KMS-11 (cell line): Measurements from ENCODE around the gene GTSE1.

ENCODE experiments used
- H2AFZ ChIP-seq: fragments of 200-600 bp; sonication (generic); 2 replicates; pipeline ENCODE4 v1.6.1; 2016; ENCODE audit warnings: antibody characterized with exemption, mixed run types, low read depth
- H3K27ac ChIP-seq: fragments of 200-600 bp; sonication (generic); 2 replicates; pipeline ENCODE4 v1.6.1; 2016; ENCODE audit warnings: mild to moderate bottlenecking, mixed run types
- H3K27me3 ChIP-seq: fragments of 200-600 bp; sonication (generic); 2 replicates; pipeline ENCODE4 v1.6.1; 2017; ENCODE audit warnings: mild to moderate bottlenecking, low read depth, mixed run types, moderate library complexity; ENCODE audit not compliant: insufficient read depth
- H3K36me3 ChIP-seq: fragments of 200-600 bp; sonication (generic); 2 replicates; pipeline ENCODE4 v1.6.1; 2017; ENCODE audit warnings: mild to moderate bottlenecking, mixed run types; ENCODE audit not compliant: insufficient read depth
- H3K4me1 ChIP-seq: fragments of 200-600 bp; sonication (generic); 2 replicates; pipeline ENCODE4 v1.6.1; 2016; ENCODE audit warnings: mild to moderate bottlenecking, low read depth, mixed run types; ENCODE audit not compliant: poor library complexity, severe bottlenecking
- H3K4me2 ChIP-seq: fragments of 200-600 bp; sonication (generic); 2 replicates; pipeline ENCODE4 v1.7.0; 2016; ENCODE audit warnings: mild to moderate bottlenecking, mixed run types
- H3K4me3 ChIP-seq: fragments of 200-600 bp; sonication (generic); IDR thresholded peaks from 2 replicates; pipeline ENCODE4 v1.6.1; 2017; ENCODE audit warnings: low read depth, low read length, mixed read lengths; ENCODE audit not compliant: insufficient read depth
- H3K79me2 ChIP-seq: fragments of 200-600 bp; sonication (generic); 2 replicates; pipeline ENCODE4 v1.6.1; 2016; ENCODE audit warnings: low read depth, mixed run types; ENCODE audit not compliant: insufficient read depth
- H3K9ac ChIP-seq: fragments of 200-600 bp; sonication (generic); 2 replicates; pipeline ENCODE4 v1.6.1; 2016; ENCODE audit warnings: mild to moderate bottlenecking, mixed run types
- H4K20me1 ChIP-seq: fragments of 200-600 bp; sonication (generic); 2 replicates; pipeline ENCODE4 v1.6.1; 2016; ENCODE audit warnings: mild to moderate bottlenecking, mixed run types; ENCODE audit not compliant: insufficient read depth
- CTCF ChIP-seq: fragments of 200-600 bp; sonication (generic); conservative IDR thresholded peaks from 2 replicates; pipeline ENCODE4 v1.6.1; 2017; ENCODE audit warnings: low read depth, mild to moderate bottlenecking, antibody characterized with exemption, low read length, moderate library complexity, mixed read lengths

GTSE1 gene

GRCh38 chr22:46370584-46371291, 74.1 kb downstream of the GTSE1 start:
- H3K79me2 ChIP-seq: no peaks in the 10 kb centered on the region
- H3K4me2 ChIP-seq: no peak overlapping the region
- no peak overlapping the region for H3K4me3 ChIP-seq
- H3K27me3 ChIP-seq: no peaks in the 10 kb centered on the region; the same call in 1 of the 2 replicates
- no peaks in the 10 kb centered on the region for H3K36me3 ChIP-seq
- H4K20me1 ChIP-seq: no peaks in the 10 kb centered on the region
- H3K9ac ChIP-seq: no peak overlapping the region
- TF ChIP-seq CTCF: no peak
- no peak overlapping the region for H3K27ac ChIP-seq
- H3K4me1 ChIP-seq: no peaks in the 10 kb centered on the region
- no peak overlapping the region for H2AFZ ChIP-seq

GRCh38 chr22:46371623-46372226, 75.1 kb downstream of the GTSE1 start:
- H3K9ac ChIP-seq: no peak overlapping the region
- no peaks in the 10 kb centered on the region for H3K4me1 ChIP-seq
- H3K4me2 ChIP-seq: no peak overlapping the region
- H3K79me2 ChIP-seq: no peaks in the 10 kb centered on the region
- H3K27ac ChIP-seq: no peak overlapping the region
- no peak overlapping the region for H2AFZ ChIP-seq
- no peak overlapping the region for H3K4me3 ChIP-seq
- H4K20me1 ChIP-seq: no peaks in the 10 kb centered on the region
- TF ChIP-seq CTCF: no peak
- no peaks in the 10 kb centered on the region for H3K36me3 ChIP-seq
- H3K27me3 ChIP-seq: no peaks in the 10 kb centered on the region; the same call in 1 of the 2 replicates

- H3K4me2 ChIP-seq: no peak overlapping the region
- H3K27me3 ChIP-seq: no peaks in the 10 kb centered on the region; the same call in 1 of the 2 replicates
- H4K20me1 ChIP-seq: no peaks in the 10 kb centered on the region
- no peaks in the 10 kb centered on the region for H3K79me2 ChIP-seq
- no peak overlapping the region for H3K4me3 ChIP-seq
- H3K36me3 ChIP-seq: no peaks in the 10 kb centered on the region
- H3K27ac ChIP-seq: no peak overlapping the region
- no peak for TF ChIP-seq CTCF
- H3K9ac ChIP-seq: no peak overlapping the region
- H3K4me1 ChIP-seq: no peaks in the 10 kb centered on the region
- no peak overlapping the region for H2AFZ ChIP-seq
Measured at GRCh38 chr22:46372686-46373085, 76.0 kb downstream of the GTSE1 start.

GRCh38 chr22:46373159-46373558, 76.5 kb downstream of the GTSE1 start:
- Histone ChIP-seq H2AFZ (no peak overlapping the region), H4K20me1 (no peaks in the 10 kb centered on the region), H3K4me1 (no peaks in the 10 kb centered on the region), H3K9ac (no peak overlapping the region), H3K4me2 (no peak overlapping the region), H3K27me3 (peaks cover 1% of the 10 kb centered on the region; the same call in 1 of the 2 replicates), H3K4me3 (no peak overlapping the region), H3K27ac (no peak overlapping the region), H3K36me3 (no peaks in the 10 kb centered on the region), H3K79me2 (no peaks in the 10 kb centered on the region)
- TF ChIP-seq CTCF: no peak
